Epithelial cell of esophagus (primary cell): ENCODE data around the gene MERTK.
"Not testable (repeated sequence)": the region's sequence is repeated elsewhere in the genome, so short reads cannot be mapped to it uniquely, and the experiment has no call there.

Experiments used
- DNase-seq: peaks from one replicate; pipeline ENCODE4 v3.0.0; 2010; ENCODE audit warnings: low read depth
- H3K4me3 ChIP-seq: 2 replicates; pipeline ENCODE4 v1.5.1; 2011; ENCODE audit warnings: mild to moderate bottlenecking, low read length, control low read depth
- TF ChIP-seq, protein P1 (sequence below): IDR thresholded peaks from 2 replicates; pipeline ENCODE4 v1.5.1; 2011; ENCODE audit warnings: low read depth, mild to moderate bottlenecking, low read length, control low read depth, inconsistent platforms; ENCODE audit not compliant: insufficient read depth; ENCODE audit errors: missing control alignments

Gene MERTK

DNA sequence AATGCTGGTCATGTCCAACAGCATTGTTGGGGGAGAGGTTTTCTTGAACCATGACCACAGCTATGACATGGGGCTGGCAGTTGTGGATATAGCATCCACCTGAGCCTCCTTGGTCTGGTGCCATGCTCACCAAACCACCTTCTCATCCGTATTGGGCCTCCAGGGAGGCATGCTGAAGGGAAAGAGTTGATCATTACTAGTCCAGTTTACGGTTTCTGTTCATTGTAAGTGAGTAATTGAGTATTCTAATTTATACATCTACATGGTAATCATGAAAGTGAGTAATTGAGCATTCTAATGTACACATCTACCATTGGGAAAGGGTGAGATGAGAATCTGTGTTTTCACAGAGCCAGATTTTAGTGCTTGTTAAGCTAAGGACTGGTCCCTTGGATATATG is 163.4 kb downstream of the MERTK start:
- H3K4me3 ChIP-seq = no peak overlapping the region
- TF ChIP-seq, protein P1, sequence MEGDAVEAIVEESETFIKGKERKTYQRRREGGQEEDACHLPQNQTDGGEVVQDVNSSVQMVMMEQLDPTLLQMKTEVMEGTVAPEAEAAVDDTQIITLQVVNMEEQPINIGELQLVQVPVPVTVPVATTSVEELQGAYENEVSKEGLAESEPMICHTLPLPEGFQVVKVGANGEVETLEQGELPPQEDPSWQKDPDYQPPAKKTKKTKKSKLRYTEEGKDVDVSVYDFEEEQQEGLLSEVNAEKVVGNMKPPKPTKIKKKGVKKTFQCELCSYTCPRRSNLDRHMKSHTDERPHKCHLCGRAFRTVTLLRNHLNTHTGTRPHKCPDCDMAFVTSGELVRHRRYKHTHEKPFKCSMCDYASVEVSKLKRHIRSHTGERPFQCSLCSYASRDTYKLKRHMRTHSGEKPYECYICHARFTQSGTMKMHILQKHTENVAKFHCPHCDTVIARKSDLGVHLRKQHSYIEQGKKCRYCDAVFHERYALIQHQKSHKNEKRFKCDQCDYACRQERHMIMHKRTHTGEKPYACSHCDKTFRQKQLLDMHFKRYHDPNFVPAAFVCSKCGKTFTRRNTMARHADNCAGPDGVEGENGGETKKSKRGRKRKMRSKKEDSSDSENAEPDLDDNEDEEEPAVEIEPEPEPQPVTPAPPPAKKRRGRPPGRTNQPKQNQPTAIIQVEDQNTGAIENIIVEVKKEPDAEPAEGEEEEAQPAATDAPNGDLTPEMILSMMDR = no peak
- DNase-seq = no peak

DNA sequence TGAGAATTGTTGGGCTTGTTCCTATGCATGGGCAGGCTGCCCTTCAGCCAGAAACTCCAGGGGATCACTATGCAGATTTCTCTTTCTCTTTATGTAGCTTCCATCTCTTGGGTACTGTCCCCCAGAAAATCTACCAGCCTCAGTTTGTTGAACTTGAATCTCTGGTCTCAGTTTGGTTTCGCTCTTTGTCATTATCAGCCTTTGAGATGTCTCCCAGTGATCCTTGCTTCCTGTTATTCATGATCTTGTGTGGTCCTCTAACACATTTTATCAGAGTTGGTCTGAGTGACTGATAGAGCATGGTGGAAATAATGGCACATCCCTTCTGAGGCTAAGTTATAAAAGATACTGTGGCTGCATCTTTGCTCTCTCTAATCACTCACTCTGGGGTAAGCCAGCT is 164.5 kb downstream of the MERTK start:
- TF ChIP-seq, protein P1 = no peak
- H3K4me3 ChIP-seq = no peak overlapping the region
- no peak for DNase-seq

DNA sequence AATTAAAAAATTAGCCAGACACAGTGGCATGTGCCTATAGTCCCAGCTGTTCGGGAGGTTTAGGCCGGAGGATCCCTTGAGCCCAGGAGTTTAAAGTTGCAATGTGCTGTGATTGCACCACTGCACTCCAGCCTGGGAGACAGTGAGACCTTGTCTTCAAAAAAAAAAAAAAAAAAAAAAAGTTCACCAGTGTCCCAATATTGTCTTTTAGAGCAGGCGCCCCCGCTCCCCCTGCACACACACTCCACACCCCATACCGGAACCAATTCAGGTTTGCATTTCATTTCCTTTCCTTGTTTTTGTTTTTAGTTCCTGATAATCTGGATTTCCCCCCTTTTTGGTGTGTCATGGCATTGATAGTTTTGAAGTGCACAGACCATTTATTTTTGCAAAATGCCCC is 167.1 kb downstream of the MERTK start:
- DNase-seq = no peak
- TF ChIP-seq, protein P1 = no peak

DNA sequence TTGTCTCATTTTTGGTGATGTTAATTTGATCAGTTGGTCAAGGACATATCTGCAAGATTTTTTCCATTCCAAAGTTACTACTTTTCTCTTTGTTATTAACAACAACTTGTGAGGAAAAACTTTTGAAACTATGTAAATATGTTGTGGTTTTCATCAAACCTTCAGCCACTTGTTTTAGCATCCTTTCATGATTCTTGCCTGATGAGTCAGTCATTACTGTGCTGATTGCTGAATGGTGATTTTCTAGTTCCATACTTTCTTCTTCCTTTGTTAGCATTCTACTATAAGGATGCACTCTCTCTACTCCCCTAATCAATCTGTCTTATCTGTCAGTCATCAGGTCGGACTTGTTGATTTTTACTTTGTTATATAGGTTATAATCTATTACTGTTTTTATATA is 167.6 kb downstream of the MERTK start:
- DNase-seq = peak; percentile 62
- TF ChIP-seq, protein P1 = no peak
- H3K4me3 ChIP-seq = no peak overlapping the region

More for the DNA sequence above, 167.1 kb downstream of the MERTK start:
- H3K4me3 ChIP-seq = no peak overlapping the region

DNA sequence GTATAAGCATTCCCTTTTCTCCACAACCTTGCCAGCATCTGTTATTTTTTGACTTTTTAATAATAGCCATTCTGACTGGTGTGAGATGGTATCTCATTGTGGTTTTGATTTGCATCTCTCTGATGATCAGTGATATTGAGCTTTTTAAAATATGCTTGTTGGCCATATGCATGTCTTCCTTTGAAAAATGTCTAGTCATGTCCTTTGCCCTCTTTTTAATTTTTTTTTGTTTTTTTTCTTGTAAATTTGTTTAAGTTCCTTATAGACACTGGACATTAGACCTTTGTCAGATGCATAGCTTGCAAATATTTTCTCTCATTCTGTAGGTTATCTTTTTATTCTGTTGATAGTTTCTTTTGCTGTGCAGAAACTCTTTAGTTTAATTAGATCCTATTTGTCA is 171.4 kb downstream of the MERTK start:
- not testable (repeated sequence) for DNase-seq, H3K4me3 ChIP-seq

DNA sequence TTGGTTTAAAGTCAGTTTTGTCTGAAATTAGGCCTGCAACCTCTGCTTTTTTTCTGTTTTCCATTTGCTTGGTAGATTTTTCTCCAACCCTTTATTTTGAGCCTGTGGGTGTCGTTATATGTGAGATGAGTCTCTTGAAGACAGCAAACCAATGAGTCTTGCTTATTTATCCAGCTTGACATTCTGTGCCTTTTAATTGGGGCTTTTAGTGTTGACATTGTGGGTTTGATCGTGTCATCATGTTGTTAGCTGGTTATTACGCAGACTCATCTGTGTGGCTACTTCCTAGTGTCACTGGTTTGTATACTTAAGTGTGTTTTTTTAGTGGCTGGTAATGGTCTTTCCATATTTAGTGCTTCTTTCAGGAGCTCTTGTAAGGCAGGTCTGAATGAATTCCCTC is 175.5 kb downstream of the MERTK start:
- TF ChIP-seq, protein P1 = no peak
- H3K4me3 ChIP-seq = no peak overlapping the region
- peak; percentile 22 for DNase-seq

DNA sequence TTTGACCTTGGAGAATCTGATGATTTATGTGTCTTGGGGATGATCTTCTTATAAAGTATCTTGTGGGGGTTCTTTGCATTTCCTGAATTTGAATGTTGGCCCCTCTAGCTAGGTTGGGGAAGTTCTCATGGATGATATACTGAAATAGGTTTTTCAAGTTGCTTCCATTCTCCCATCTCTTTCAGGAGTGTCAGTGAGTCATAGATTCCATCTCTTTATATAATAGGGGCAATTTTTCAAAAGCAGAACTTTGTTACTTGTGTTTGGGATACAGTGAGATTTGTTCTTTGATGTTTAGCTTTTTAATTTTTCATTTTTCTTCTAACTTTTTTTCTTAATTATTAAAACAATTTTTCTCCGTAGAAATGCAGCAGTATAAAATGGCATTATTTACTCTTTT is 176.1 kb downstream of the MERTK start:
- TF ChIP-seq, protein P1 = no peak
- no peak for DNase-seq
- H3K4me3 ChIP-seq = no peak overlapping the region
